PC-3 (cell line): ENCODE results near the gene CA7.

Experiments
- EZH2phosphoT487 ChIP-seq: fragments of 300-600 bp; sonication (generic); IDR thresholded peaks from 2 replicates; pipeline ENCODE4 v1.6.1; 2018; ENCODE audit warnings: mild to moderate bottlenecking, antibody characterized with exemption, low read length, borderline replicate concordance
- TF ChIP-seq, protein P1 (sequence below): fragments of 300-600 bp; sonication (generic); conservative IDR thresholded peaks from 2 replicates; pipeline ENCODE4 v1.5.1; 2017; ENCODE audit warnings: antibody characterized with exemption, low read depth, mild to moderate bottlenecking, low read length

DNA sequence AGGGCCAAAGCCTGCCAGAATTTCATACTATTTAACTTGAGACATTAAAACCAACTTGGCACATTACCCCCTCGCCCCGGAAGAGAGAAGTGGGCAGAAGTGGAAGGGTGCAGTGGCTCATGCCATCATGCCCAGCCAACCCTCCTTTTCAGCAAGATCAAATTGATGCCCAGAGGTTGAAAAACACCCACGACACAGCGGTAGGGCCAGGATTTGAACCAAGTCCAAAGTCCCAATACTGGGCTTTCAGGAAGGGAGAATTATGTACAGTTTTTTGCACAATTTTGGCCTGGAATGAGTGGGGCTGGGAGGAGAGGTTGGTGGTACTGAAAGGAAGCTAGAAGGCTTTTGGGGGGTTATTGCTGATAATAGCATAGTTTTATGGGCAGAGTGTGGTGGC is 47.1 kb downstream of the CA7 start:
- TF ChIP-seq, protein P1, sequence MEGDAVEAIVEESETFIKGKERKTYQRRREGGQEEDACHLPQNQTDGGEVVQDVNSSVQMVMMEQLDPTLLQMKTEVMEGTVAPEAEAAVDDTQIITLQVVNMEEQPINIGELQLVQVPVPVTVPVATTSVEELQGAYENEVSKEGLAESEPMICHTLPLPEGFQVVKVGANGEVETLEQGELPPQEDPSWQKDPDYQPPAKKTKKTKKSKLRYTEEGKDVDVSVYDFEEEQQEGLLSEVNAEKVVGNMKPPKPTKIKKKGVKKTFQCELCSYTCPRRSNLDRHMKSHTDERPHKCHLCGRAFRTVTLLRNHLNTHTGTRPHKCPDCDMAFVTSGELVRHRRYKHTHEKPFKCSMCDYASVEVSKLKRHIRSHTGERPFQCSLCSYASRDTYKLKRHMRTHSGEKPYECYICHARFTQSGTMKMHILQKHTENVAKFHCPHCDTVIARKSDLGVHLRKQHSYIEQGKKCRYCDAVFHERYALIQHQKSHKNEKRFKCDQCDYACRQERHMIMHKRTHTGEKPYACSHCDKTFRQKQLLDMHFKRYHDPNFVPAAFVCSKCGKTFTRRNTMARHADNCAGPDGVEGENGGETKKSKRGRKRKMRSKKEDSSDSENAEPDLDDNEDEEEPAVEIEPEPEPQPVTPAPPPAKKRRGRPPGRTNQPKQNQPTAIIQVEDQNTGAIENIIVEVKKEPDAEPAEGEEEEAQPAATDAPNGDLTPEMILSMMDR: no peak
- TF ChIP-seq EZH2phosphoT487: no peak
